GM03348 (cell line): ENCODE results near the gene KRTAP20-4.

Experiments
- DNase-seq: peaks from one replicate; pipeline ENCODE4 v3.0.0; 2012; ENCODE audit warnings: low spot score

KRTAP20-4 gene

GRCh38 chr21:30620522-30620921, at the start of gene KRTAP20-4:
Gene KRTAP20-4 (plus strand): TSS chr21:30620627.
- no peak for DNase-seq

- no peak for DNase-seq
These were observed 42.7 kb upstream of the KRTAP20-4 start for GRCh38 chr21:30577766-30578165.

- DNase-seq = no peak
These were observed 41.1 kb upstream of the KRTAP20-4 start for GRCh38 chr21:30579346-30579745.

- DNase-seq = no peak
These were observed 40.3 kb upstream of the KRTAP20-4 start for GRCh38 chr21:30580132-30580531.

- DNase-seq = no peak
These were observed 37.6 kb upstream of the KRTAP20-4 start for GRCh38 chr21:30582870-30583269.

GRCh38 chr21:30590297-30590696, 30.1 kb upstream of the KRTAP20-4 start, which contains the start of gene KRTAP22-2:
Gene KRTAP22-2 (minus strand): TSS chr21:30590397.
- no peak for DNase-seq

- DNase-seq = no peak
These were observed 28.3 kb upstream of the KRTAP20-4 start, which contains the start of gene KRTAP6-3 for GRCh38 chr21:30592140-30592539. Gene KRTAP6-3 (plus strand): TSS chr21:30592440. CDS start chr21:30592446, 6 bp downstream.

GRCh38 chr21:30598802-30599201, 21.6 kb upstream of the KRTAP20-4 start, which contains the start of gene KRTAP6-2:
Gene KRTAP6-2 (minus strand): TSS chr21:30598902. CDS start chr21:30598874, 28 bp downstream.
- DNase-seq = no peak

GRCh38 chr21:30600787-30601186, 19.6 kb upstream of the KRTAP20-4 start, which contains the start of gene KRTAP22-1:
Gene KRTAP22-1 (plus strand): TSS chr21:30601087.
- DNase-seq = no peak

GRCh38 chr21:30605968-30606367, 14.5 kb upstream of the KRTAP20-4 start:
- no peak for DNase-seq

GRCh38 chr21:30612132-30612531, 8.3 kb upstream of the KRTAP20-4 start:
- DNase-seq = no peak

GRCh38 chr21:30613836-30614235, 6.6 kb upstream of the KRTAP20-4 start, which contains the start of gene KRTAP6-1:
Gene KRTAP6-1 (minus strand): TSS chr21:30613930. CDS start chr21:30613904, 26 bp downstream.
- DNase-seq = no peak

- no peak for DNase-seq
These were observed 5.2 kb upstream of the KRTAP20-4 start for GRCh38 chr21:30615199-30615598.

GRCh38 chr21:30616125-30616524, 4.3 kb upstream of the KRTAP20-4 start, which contains the start of gene KRTAP20-1:
Gene KRTAP20-1 (plus strand): TSS chr21:30616425. CDS start chr21:30616455, 30 bp downstream.
- DNase-seq = no peak

GRCh38 chr21:30620080-30620479, 347 bp upstream of the KRTAP20-4 start:
- no peak for DNase-seq

GRCh38 chr21:30623362-30623761, 2.9 kb downstream of the KRTAP20-4 start:
- DNase-seq = no peak

GRCh38 chr21:30625449-30626165, 5.2 kb downstream of the KRTAP20-4 start:
- no peak for DNase-seq

- DNase-seq = no peak
These were observed 7.7 kb downstream of the KRTAP20-4 start for GRCh38 chr21:30628109-30628508.

- DNase-seq = no peak
These were observed 8.8 kb downstream of the KRTAP20-4 start for GRCh38 chr21:30629200-30629599.

GRCh38 chr21:30634906-30635305, 14.5 kb downstream of the KRTAP20-4 start, which contains the start of gene KRTAP20-2:
Gene KRTAP20-2 (plus strand): TSS chr21:30635206. CDS start chr21:30635264, 58 bp downstream.
- no peak for DNase-seq

GRCh38 chr21:30638686-30639085, 18.3 kb downstream of the KRTAP20-4 start:
- no peak for DNase-seq

GRCh38 chr21:30642564-30642963, 22.1 kb downstream of the KRTAP20-4 start, which contains the start of gene KRTAP20-3:
Gene KRTAP20-3 (plus strand): TSS chr21:30642864.
- DNase-seq = no peak

GRCh38 chr21:30646904-30647414, 26.5 kb downstream of the KRTAP20-4 start:
- DNase-seq = no peak
